ENCODE results near the gene PTPN20.
A peak's percentile ranks its signal among the peaks of the same experiment; 100 is the strongest.
"Not testable (repeated sequence)": the region's sequence is repeated elsewhere in the genome, so short reads cannot be mapped to it uniquely, and the experiment has no call there.

PTPN20 gene, protein sequence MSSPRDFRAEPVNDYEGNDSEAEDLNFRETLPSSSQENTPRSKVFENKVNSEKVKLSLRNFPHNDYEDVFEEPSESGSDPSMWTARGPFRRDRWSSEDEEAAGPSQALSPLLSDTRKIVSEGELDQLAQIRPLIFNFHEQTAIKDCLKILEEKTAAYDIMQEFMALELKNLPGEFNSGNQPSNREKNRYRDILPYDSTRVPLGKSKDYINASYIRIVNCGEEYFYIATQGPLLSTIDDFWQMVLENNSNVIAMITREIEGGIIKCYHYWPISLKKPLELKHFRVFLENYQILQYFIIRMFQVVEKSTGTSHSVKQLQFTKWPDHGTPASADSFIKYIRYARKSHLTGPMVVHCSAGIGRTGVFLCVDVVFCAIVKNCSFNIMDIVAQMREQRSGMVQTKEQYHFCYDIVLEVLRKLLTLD

GRCh38 chr10:46911144-46911876 is at the start of gene PTPN20:
TSS of gene PTPN20 (plus strand) at chr10:46911428. CDS start at chr10:46932500, 21,072 bp downstream.
- DNase-seq (ENCODE audit: insufficient read length, low spot score); FAIRE-seq: not testable (repeated sequence)

DNA sequence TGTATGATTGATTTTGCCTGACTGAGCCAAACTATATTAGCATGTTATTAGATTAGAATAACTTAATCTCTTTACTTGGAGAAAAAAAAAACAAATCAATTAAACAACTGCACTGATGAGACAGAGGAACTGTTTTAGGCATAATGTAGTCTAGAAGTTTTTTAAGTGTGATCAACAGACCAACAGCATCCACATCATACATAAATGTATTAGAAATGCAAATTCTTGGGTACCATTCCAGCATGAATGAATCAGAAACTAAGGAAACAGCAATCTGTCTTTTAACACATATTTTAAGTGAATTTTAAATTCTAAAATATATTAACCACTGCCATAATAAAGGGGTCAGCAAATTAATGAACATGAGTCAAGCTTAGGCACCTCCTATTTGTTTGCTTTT is 41.5 kb upstream of the PTPN20 start:
- not testable (repeated sequence) for FAIRE-seq; DNase-seq (ENCODE audit: insufficient read length, low spot score)

DNA sequence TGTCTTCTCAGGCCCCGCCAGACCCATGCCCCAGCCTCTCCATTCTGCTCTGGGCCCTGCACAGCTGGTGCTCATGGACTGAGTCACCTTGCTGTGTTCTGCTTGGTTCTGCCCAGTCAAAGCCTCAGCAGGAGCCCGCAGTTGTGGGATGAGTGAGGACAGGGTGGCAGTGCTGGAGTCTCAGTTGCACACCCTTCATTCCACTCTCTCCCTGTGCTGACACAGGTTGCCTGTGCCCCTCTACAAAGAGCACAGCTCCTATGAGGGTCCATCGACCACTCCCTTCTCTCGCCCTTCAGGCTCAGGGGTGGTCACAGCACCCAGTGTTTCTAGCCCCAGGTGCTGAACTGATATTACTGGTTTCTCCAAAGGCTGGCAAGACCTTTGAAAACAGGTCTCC is 39.6 kb upstream of the PTPN20 start:
- not testable (repeated sequence) for FAIRE-seq; DNase-seq (ENCODE audit: insufficient read length, low spot score)

DNA sequence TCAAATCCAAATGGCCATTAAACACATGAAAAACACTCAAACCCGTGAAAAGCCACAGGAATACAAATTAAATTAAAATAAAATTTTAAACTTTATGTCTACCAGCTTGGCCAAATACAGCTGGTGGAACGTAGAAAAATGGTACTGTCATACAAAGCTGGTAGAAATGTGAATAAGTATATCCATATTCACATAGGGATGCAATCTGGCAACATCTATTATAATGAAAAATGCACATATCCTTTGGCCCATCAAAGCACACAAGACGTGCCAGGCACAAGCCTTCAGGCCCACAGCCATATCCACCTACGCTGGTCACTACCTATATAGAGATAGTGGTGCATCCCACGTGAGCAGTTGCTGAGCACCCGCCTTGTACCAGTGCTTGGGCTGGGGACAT is 35.9 kb upstream of the PTPN20 start:
- not testable (repeated sequence) for DNase-seq (ENCODE audit: insufficient read length, low spot score); FAIRE-seq

DNA sequence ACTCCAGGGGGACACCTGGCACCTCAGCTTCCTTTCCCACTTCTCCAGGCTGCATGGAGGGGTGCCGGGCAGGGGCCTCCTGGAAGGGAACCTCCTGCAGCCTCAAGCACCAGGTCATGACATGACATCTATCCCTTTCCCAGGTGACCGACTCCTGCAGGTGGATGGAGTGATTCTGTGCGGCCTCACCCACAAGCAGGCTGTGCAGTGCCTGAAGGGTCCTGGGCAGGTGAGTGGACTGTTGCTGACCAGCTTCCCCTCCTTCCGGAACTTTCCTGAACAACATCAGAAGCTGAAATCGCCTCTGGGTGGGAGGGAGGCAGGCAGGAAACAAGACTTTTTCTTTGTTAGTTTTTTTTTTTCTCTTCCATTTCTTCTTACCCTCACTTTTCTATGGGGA is 34.5 kb upstream of the PTPN20 start:
- FAIRE-seq; DNase-seq (ENCODE audit: insufficient read length, low spot score): not testable (repeated sequence)

GRCh38 chr10:46878761-46879160 is 32.5 kb upstream of the PTPN20 start:
- FAIRE-seq; DNase-seq (ENCODE audit: insufficient read length, low spot score): not testable (repeated sequence)

DNA sequence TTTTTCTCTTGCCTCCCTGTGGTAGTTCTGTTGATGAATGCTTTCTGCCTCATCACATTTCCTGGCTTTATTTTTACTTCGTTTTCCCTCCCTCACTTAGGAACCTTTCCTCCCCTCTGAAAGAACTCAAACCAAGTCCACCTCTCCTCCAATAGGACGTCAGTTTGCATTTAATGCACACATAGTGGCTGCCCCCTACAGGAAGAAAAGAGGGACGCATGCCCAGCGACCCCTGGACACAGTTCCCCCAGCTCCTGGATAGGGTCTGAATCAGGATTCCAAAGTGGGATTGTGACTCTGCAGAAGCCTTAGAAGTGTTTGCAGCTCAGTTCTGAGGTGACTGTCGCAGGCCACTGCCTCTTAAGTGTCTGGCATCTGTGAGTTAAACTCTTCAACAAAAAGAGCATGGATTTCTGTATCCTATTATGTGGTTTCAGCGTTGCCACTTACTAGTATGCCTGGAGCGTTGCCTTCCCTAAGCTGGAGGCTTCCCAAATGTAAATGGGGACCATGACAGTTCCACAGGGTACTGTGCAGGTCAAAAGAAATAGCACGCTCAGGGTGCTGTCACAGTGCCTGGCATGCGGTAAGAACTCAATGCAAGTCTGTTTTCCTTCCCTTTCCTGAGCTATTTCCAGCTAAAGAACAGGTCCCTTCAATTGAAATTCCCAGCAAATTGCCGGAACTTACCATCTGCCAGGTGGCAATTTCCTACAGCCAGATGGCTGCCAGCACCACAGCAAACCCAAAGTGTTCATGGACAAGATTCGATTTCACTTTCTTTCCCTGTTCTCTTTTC is 20.2 kb upstream of the PTPN20 start:
- not testable (repeated sequence) for DNase-seq (ENCODE audit: insufficient read length, low spot score); FAIRE-seq
- peak; percentile 16 for TF ChIP-seq CTCF (IDR thresholded peaks at IDR 0.05; ENCODE audit: insufficient read depth, missing control alignments)

DNA sequence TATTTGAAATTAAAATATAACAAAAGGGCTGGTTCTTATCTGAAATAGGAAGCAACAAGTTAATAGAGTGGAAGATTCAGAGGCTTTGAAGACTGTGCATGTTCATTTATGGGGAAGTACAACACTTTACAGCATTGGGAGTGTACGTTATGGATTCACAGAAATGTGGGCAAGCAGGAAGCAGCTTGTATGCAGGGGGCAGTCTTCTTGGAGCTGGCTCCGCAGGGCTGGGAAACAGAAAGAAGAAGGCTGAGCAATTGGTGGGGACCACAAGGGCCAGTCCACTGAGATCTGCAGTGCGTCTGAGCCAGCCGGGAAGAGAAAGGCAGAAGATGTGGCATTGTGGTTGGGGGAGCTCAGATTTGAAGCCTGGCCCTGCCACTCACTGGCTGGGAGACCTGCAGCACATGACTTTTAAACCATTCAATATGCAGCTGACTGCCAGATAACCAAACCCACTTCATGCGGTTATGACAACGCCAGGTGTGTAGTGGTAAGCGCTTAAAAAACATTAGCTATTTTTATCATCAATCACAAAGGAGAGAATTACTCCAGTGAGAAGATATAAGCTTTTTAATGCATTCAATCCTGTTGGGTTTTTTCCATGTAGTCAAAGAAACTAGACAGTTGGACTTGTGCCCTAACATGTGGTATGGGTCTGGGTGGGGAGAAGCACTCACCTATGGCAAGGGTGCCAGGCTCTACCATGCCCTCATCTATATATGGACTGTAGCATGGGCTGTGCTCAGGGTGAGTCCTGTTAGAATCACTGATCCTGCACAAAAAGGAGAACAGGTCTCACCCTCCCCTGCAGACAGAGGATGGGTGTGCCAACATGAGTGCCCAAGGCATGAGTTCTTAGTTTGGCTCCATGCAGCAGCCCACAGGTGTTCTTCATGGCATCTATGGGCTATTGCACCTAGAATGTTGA is 14.2 kb upstream of the PTPN20 start:
- FAIRE-seq; DNase-seq (ENCODE audit: insufficient read length, low spot score): not testable (repeated sequence)

DNA sequence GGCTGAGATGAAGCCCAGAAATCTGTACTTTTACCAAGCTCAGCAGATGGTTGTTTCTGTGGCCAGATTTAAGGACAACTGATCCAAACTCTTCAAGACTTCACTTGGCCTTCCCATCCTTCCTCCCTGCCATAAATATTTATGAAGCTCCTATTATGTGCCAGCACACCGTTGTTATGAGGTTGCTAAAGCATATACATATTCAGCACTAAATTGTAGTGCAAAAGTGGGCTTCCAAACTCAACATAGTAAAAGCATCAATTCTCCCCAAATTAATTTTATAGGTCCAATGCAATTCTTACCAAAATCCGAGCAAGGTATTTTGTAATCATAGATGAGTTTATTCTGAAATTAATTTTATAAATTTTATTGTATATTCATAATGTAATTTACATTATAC is 10.0 kb upstream of the PTPN20 start:
- not testable (repeated sequence) for DNase-seq (ENCODE audit: insufficient read length, low spot score); FAIRE-seq

GRCh38 chr10:46903874-46904273 is 7.4 kb upstream of the PTPN20 start:
- not testable (repeated sequence) for FAIRE-seq; DNase-seq (ENCODE audit: insufficient read length, low spot score)

DNA sequence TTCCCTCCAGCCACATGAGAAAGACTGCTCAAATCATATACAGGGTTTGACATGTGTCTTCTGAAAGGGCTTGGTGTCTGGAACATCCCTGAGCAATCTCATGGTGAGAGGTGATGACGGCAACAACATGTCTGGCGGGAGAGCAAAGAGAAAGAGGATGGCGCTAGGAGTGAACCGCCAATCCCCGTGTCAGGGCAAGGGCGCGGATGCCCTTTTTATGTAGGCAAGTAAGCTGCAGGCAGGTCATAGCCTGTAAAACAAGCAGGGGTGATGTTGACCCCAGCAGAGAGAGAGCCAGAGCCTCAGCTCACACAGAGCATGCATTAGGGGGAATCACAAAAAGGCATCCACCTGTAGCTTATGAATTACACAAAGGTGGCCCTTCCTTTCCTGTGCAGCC is 4.9 kb upstream of the PTPN20 start:
- FAIRE-seq; DNase-seq (ENCODE audit: insufficient read length, low spot score): not testable (repeated sequence)

GRCh38 chr10:46907185-46908117 is 3.8 kb upstream of the PTPN20 start:
- not testable (repeated sequence) for DNase-seq (ENCODE audit: insufficient read length, low spot score); FAIRE-seq

DNA sequence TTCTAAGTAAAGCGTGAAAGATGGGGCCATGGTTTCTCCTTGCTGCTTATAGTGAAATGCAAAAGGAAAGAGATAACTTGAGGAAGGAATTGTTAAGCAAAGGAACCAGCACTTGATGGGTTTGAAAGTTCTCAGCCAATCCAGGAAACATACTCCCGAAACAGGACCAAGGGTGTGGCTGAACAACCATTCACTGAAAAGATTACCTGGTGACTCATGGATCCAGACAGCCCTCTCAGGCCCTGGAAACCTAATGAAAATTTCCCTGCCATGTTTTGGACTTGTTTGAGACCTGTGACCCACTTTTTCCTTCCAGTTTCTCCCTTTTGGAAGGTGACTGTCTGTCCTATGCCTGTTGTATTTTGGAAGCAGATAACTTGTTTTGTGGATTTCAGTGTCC is 11.3 kb downstream of the PTPN20 start:
- not testable (repeated sequence) for FAIRE-seq; DNase-seq (ENCODE audit: insufficient read length, low spot score)

GRCh38 chr10:46925156-46925555 is 13.9 kb downstream of the PTPN20 start:
- FAIRE-seq; DNase-seq (ENCODE audit: insufficient read length, low spot score): not testable (repeated sequence)

DNA sequence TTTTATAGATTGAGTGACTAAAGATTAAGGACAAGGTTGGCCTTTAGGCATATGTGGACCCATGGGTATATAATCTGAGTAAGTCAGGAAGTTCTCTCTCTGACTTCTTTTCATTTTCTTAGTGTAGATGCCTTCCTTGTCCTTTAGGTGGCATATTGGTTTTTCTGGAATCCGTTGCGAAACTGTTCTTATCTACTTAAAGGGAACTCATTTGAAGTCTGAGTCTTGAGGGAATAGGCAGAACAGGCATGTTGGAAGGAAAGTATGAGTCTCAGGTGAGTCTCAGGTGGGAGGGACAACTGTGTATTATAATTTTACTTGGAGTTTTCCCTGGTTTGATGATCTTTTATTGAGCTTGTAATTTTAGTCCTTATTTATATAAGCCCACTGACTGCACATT is 14.6 kb downstream of the PTPN20 start:
- DNase-seq (ENCODE audit: insufficient read length, low spot score); FAIRE-seq: not testable (repeated sequence)

GRCh38 chr10:46928810-46929209 is 17.6 kb downstream of the PTPN20 start:
- DNase-seq (ENCODE audit: insufficient read length, low spot score); FAIRE-seq: not testable (repeated sequence)
